OCI-LY1 (cell line): ENCODE measurements around the gene ETDC.

ENCODE experiments used
- CTCF ChIP-seq: fragments of 200-600 bp; sonication (generic), shearing (Covaris generic); IDR thresholded peaks from 2 replicates; pipeline ENCODE4 v1.5.1; 2017; ENCODE audit warnings: mild to moderate bottlenecking, antibody characterized with exemption, low read length, moderate library complexity, mixed read lengths
- EZH2 ChIP-seq: fragments of 200-600 bp; sonication (generic), shearing (Covaris generic); IDR thresholded peaks from 2 replicates; pipeline ENCODE4 v1.8.0; 2017; ENCODE audit warnings: borderline replicate concordance, mixed run types, mild to moderate bottlenecking, antibody characterized with exemption, low read length, moderate library complexity, mixed read lengths

- TF ChIP-seq CTCF (no peak), EZH2 (no peak)
Measured at GRCh38 chrX:135328421-135329005, 19.2 kb downstream of the ETDC start.
